Body of pancreas (tissue), 4 donors: ENCODE data around the gene PWWP2B.

Experiments used
- POLR2A ChIP-seq, 3 donors: fragments of 450-650 bp; IDR thresholded peaks; one replicate each; pipeline ENCODE4 v1.6.1; 2016; ENCODE audit warnings: antibody characterized with exemption in 3 of 3, mild to moderate bottlenecking in 2 of 3
- TF ChIP-seq, protein P1 (sequence below), 7 experiments: fragments of 450-650 bp in 4 of 7; fragments of 200-600 bp in 3 of 7; sonication (generic) in 3 of 7; IDR thresholded peaks; one replicate each; pipeline ENCODE4 v1.5.1; 2016 to 2019; ENCODE audit warnings: antibody characterized with exemption in 7 of 7

DNA sequence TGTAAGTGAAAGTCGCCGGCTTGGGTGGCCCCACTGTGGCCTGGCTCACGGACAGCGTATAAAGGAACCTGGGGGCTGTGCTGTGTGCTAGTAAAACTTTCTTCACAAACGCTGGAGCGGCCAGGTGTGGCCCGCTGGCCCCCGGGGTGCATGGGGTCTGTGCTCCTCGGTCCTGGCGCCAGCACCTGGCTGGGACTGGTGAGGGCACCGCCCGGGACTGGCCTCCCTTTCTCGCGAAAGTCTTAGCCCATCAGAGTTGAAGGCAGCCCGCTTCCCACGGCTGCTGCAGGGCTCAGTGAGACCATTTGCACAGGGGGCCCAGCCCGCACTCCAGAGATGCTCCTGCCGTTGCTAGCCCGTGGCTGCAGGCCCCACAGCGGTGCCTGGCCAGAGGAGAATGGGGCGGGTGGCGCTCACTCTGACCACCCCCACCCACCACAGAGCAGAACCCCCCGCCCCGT lies 5.8 kb downstream of the PWWP2B start:
- TF ChIP-seq, protein P1, sequence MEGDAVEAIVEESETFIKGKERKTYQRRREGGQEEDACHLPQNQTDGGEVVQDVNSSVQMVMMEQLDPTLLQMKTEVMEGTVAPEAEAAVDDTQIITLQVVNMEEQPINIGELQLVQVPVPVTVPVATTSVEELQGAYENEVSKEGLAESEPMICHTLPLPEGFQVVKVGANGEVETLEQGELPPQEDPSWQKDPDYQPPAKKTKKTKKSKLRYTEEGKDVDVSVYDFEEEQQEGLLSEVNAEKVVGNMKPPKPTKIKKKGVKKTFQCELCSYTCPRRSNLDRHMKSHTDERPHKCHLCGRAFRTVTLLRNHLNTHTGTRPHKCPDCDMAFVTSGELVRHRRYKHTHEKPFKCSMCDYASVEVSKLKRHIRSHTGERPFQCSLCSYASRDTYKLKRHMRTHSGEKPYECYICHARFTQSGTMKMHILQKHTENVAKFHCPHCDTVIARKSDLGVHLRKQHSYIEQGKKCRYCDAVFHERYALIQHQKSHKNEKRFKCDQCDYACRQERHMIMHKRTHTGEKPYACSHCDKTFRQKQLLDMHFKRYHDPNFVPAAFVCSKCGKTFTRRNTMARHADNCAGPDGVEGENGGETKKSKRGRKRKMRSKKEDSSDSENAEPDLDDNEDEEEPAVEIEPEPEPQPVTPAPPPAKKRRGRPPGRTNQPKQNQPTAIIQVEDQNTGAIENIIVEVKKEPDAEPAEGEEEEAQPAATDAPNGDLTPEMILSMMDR (IDR thresholded peaks at IDR 0.05): no peak
- TF ChIP-seq POLR2A (IDR thresholded peaks at IDR 0.05): no peak
